Activated gamma-delta T cell (primary cell): Measurements from ENCODE around the gene KCNV2.

Source experiments
- DNase-seq: peaks from one replicate; lab custom pipeline; 2025; lab: John Stamatoyannopoulos, UW

Gene KCNV2

DNA sequence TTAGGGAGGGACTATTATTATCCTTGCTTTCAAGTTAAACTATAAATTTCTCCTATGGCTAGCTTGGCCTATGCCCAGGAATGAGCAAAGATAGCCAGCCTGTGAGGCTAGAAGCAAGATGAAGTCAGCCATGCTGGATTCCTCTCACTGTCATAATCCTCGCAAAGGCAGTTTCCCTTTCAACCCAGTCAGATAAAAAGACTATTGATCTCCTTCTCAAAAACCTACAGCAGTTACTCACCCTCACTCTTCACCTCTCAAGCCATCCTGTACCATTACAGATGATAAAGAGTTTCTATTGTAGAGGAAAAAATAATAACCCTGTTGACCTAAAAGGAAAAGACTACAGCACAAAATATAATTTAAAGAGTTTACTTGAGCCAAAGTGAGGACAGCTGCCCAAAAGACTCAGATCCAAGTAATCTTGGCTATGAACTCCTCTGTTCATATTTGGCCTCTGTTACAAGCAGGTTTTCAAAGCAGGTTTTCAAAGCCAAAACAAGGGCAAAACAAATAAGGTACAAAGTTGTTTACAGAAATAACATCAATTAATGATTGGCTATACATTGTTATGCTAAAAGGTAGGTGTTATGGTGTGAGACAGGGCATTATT is 41.7 kb downstream of the KCNV2 start:
- DNase-seq, result no peak

DNA sequence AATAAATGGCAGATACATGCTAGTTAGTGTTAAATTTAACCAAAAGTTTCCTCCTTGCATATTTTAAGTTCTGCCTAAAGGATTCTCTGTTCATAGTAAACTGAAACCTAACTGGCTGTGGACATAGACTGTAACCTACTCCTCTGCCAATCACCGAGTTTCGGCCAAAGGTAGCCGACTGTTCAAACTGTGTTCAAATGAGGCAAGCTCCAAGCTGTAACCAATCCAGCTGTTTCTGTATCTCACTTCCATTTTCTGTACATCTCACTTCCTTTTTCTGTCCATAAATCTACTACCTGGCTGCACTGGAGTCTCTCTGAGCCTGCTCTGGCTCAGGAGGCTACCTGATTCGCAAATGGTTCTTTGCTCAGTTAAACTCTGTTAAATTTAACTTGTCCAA is 44.1 kb downstream of the KCNV2 start:
- no peak for DNase-seq

DNA sequence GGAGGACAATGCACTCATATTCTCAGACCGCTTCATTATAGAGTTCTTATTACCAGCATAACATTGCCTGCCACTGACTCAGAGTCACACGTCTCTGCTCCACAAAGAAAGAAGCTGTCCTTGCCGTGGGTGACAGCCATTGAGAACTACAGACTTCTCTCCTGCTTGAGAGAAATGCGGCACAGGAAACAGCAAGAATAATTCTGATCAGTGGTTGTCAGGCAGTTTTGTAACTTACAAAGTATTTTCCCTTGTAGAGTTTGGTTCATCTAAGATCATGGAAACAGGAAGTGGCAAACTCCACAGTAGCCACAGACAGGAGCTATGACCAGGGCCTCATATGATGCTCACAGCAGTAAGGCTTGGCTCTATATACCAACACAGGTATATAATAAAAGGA is 47.0 kb downstream of the KCNV2 start:
- no peak for DNase-seq

DNA sequence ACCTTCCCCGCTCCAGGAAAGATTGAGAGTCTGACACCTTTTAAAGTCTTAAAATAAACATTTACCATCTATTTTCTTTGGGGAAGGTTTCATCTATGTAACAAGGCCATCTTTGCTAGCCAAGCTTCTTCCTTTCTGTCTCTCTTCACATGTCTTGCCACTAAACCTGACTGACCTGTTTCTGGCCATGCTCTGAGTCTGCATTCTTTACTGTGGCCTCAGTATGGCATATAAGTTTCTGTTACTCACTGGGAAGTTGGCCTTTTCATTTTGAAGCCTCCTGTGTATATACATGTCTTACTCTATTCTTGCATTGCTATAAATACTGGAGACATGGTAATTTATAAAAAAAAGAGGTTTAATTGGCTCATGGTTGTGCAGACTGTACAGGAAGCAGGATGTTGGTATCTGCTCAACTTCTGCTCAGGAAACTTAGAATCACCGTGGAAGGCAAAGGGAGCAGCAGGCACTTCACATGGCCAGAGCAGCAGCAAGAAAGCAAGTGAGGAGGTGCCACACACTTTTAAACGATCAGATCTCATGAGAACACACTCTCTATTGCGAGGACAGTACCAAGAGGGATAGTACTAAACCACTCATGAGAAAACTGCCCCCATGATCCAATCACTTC is 48.1 kb downstream of the KCNV2 start:
- DNase-seq, result no peak

DNA sequence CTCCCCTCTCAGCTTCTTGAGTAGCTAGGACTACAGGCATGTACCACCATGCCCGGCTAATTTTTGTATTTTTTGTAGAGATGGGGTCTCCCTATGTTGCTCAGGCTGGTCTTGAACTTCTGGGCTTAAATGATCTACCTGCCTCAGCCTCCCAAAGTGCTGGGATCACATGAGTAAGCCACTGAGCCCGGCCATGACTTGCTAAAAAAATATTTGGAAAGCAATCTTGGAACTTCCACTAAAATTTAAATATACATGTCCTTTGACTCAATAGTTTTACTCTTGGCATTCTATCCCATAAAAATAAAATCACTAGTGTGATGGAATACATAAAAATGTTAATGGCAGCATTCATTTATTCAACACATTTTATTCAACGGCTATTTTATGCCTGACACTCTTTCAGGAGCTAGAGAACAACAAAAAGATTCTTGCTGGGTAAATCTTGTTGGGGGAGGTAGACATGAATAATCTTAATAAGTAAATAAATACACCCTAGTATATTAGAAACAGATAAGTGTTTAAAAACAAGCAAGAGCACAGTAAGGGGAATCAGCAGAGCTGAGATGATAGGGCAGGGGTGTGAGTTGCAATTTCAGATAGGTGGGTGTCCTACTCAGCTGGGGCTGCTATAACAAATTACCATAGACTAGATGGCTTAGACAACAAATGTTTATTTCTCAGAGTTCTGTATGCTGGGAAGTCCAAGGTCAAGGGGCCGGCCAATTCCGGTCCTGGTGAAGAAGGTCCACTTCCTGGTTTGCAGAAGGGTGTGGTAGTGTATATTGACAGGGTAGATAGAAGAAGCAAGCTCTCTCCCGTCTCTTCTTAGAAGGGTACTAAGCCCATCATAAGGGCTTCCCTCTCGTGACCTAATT is 50.7 kb downstream of the KCNV2 start:
- DNase-seq, result no peak

DNA sequence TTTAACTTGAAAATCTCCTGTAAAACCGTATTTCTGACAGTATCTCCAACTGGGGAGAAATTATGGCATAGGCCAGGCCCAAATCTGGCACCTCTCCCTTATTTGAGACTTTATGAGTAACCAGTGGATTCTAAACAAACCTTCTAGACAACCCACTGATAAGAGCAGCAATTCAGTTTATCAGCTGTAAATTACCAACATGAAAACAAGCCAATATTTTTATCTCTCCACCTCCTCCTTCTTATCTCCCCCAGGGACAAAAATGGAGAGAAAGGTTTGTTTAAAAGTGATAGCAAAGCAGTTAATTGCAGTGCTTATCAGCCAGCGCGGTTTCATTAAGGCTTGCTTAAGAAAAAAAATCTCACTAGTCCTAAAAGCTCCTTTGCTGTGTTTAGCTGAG is 53.8 kb downstream of the KCNV2 start:
- DNase-seq, result no peak

DNA sequence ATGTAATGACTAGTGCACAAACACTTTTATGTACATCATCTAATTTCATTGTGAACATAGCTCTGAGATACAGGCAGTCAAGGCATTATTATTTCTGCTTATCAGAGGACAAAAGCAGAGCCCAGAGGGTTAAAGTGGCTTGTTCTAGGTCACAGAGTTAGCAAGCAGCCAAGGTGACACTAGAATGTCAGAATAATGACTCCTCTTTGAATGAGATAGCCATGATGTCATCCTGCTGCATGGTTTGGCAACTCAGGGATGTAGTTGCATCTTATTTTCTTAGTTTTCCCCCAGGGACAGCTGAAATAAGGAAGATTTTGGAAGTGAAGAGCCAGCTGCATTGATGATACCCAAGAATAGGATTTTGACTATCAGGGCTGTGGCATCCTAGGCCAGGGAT is 54.4 kb downstream of the KCNV2 start:
- DNase-seq, result no peak

DNA sequence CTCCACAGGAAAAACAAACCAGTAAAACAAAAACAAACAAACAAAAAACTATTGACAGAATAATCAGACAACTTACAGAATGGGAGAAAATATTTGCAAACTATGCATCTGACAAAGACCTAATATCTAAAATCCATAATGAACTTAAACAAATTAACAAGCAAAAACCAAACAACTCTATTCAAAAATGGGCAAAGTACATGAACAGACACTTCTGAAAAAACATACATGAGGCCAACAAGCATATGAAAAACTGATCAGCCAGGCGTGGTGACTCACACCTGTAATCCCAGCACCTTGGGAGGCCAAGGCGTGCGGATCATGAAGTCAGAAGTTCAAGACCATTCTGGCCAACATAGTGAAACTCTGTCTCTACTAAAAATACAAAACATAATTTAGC is 60.1 kb downstream of the KCNV2 start:
- DNase-seq, result no peak

DNA sequence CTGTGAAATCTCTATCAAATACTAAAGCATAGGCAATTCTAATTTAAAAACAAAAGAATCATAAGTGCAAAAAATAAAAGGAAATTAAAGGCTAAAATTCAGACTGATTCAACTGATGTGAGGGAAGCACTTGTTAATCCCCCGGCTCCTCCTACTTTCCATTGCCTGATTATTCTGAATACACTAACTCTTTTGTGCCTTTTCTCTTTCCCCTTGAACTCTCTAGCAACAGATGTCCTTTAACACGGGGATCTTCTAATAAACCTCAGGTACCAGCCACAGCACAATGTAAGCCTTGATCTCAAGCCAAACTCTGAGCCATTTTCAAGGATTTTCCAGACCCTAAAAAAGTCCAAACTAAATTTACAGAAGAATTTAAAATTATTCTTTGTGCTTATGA is 61.5 kb downstream of the KCNV2 start:
- no peak for DNase-seq
